HL-60 (cell line): ENCODE data around the gene CACNA2D3.

ENCODE experiments used
- TF ChIP-seq, protein P1 (sequence below): IDR thresholded peaks from one replicate; pipeline ENCODE4 v1.5.1; 2011; ENCODE audit warnings: low read length, control low read depth, inconsistent platforms; ENCODE audit not compliant: insufficient read depth
- TF ChIP-seq, protein P2 (sequence below): IDR thresholded peaks from 2 replicates; pipeline ENCODE4 v1.6.1; 2012; ENCODE audit warnings: low read depth; ENCODE audit not compliant: insufficient replicate concordance

- TF ChIP-seq, protein P1, sequence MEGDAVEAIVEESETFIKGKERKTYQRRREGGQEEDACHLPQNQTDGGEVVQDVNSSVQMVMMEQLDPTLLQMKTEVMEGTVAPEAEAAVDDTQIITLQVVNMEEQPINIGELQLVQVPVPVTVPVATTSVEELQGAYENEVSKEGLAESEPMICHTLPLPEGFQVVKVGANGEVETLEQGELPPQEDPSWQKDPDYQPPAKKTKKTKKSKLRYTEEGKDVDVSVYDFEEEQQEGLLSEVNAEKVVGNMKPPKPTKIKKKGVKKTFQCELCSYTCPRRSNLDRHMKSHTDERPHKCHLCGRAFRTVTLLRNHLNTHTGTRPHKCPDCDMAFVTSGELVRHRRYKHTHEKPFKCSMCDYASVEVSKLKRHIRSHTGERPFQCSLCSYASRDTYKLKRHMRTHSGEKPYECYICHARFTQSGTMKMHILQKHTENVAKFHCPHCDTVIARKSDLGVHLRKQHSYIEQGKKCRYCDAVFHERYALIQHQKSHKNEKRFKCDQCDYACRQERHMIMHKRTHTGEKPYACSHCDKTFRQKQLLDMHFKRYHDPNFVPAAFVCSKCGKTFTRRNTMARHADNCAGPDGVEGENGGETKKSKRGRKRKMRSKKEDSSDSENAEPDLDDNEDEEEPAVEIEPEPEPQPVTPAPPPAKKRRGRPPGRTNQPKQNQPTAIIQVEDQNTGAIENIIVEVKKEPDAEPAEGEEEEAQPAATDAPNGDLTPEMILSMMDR: no peak
- TF ChIP-seq, protein P2, sequence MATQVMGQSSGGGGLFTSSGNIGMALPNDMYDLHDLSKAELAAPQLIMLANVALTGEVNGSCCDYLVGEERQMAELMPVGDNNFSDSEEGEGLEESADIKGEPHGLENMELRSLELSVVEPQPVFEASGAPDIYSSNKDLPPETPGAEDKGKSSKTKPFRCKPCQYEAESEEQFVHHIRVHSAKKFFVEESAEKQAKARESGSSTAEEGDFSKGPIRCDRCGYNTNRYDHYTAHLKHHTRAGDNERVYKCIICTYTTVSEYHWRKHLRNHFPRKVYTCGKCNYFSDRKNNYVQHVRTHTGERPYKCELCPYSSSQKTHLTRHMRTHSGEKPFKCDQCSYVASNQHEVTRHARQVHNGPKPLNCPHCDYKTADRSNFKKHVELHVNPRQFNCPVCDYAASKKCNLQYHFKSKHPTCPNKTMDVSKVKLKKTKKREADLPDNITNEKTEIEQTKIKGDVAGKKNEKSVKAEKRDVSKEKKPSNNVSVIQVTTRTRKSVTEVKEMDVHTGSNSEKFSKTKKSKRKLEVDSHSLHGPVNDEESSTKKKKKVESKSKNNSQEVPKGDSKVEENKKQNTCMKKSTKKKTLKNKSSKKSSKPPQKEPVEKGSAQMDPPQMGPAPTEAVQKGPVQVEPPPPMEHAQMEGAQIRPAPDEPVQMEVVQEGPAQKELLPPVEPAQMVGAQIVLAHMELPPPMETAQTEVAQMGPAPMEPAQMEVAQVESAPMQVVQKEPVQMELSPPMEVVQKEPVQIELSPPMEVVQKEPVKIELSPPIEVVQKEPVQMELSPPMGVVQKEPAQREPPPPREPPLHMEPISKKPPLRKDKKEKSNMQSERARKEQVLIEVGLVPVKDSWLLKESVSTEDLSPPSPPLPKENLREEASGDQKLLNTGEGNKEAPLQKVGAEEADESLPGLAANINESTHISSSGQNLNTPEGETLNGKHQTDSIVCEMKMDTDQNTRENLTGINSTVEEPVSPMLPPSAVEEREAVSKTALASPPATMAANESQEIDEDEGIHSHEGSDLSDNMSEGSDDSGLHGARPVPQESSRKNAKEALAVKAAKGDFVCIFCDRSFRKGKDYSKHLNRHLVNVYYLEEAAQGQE: no peak
These were observed 453.2 kb downstream of the CACNA2D3 start for GRCh38 chr3:54575618-54575960.
